ENCODE measurements around the gene POMGNT2.

DNA sequence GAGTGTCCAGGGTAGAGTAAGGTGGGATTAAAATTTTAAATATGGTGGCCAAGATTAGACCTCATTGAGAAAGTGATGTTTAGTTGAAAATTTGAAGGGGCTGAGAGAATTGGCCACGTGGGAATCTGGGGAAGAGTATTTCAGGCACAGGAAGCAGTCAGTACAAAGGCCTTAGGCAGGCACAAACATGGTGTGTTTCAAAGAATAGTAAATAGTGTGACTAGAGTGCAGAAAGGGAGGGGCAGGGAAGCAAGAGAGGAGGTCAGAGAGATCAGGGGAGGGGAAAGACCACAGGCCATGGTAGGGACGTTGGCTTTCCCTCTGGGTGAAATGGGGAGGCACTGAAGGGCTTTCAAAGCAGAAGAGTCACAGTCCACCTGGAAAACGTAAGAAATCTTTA, 36.6 kb upstream of the POMGNT2 start:
- TF ChIP-seq, protein P1, sequence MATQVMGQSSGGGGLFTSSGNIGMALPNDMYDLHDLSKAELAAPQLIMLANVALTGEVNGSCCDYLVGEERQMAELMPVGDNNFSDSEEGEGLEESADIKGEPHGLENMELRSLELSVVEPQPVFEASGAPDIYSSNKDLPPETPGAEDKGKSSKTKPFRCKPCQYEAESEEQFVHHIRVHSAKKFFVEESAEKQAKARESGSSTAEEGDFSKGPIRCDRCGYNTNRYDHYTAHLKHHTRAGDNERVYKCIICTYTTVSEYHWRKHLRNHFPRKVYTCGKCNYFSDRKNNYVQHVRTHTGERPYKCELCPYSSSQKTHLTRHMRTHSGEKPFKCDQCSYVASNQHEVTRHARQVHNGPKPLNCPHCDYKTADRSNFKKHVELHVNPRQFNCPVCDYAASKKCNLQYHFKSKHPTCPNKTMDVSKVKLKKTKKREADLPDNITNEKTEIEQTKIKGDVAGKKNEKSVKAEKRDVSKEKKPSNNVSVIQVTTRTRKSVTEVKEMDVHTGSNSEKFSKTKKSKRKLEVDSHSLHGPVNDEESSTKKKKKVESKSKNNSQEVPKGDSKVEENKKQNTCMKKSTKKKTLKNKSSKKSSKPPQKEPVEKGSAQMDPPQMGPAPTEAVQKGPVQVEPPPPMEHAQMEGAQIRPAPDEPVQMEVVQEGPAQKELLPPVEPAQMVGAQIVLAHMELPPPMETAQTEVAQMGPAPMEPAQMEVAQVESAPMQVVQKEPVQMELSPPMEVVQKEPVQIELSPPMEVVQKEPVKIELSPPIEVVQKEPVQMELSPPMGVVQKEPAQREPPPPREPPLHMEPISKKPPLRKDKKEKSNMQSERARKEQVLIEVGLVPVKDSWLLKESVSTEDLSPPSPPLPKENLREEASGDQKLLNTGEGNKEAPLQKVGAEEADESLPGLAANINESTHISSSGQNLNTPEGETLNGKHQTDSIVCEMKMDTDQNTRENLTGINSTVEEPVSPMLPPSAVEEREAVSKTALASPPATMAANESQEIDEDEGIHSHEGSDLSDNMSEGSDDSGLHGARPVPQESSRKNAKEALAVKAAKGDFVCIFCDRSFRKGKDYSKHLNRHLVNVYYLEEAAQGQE (IDR thresholded peaks at IDR 0.05; ENCODE audit: insufficient replicate concordance, low read depth), result no peak
- TF ChIP-seq, protein P2, sequence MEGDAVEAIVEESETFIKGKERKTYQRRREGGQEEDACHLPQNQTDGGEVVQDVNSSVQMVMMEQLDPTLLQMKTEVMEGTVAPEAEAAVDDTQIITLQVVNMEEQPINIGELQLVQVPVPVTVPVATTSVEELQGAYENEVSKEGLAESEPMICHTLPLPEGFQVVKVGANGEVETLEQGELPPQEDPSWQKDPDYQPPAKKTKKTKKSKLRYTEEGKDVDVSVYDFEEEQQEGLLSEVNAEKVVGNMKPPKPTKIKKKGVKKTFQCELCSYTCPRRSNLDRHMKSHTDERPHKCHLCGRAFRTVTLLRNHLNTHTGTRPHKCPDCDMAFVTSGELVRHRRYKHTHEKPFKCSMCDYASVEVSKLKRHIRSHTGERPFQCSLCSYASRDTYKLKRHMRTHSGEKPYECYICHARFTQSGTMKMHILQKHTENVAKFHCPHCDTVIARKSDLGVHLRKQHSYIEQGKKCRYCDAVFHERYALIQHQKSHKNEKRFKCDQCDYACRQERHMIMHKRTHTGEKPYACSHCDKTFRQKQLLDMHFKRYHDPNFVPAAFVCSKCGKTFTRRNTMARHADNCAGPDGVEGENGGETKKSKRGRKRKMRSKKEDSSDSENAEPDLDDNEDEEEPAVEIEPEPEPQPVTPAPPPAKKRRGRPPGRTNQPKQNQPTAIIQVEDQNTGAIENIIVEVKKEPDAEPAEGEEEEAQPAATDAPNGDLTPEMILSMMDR (IDR thresholded peaks at IDR 0.05; ENCODE audit: insufficient read depth, low read length), result no peak
- TF ChIP-seq POLR2AphosphoS5 (IDR thresholded peaks at IDR 0.05; ENCODE audit: low read depth) (no peak), SPI1 (IDR thresholded peaks at IDR 0.05; ENCODE audit: borderline replicate concordance, low read depth) (no peak)
